A549 (cell line): ENCODE data around the gene ENO2. TPM values are rescaled to one million over a fixed set of nuclear protein-coding genes. Genes with fewer than 3 reads are reported as not detected.
A peak's percentile ranks its signal among the peaks of the same experiment; 100 is the strongest.
"Not testable (repeated sequence)": the region's sequence is repeated elsewhere in the genome, so short reads cannot be mapped to it uniquely, and the experiment has no call there.

Experiments used
- ATAC-seq, 2 experiments: fragments of 200-7000 bp in 1 of 2; fragments of >200 bp in 1 of 2; cut with Nextera tagmentation in 1 of 2; cut with Tn5 transposase in 1 of 2; 3 replicates each; pipeline versions ENCODE4 v1.8.0 to v1.9.1; 2018 to 2020; ENCODE audit warnings: mild to moderate bottlenecking in 1 of 2, moderate library complexity in 1 of 2
- CTCF ChIA-PET: fragments of 300-600 bp; sonication (Branson Sonifier 250); formaldehyde crosslinking; extraction: SDS; loops from one replicate; lab custom pipeline; 2021; ENCODE audit warnings: antibody characterized with exemption, inconsistent platforms; lab: Yijun Ruan, JAX
- POLR2A ChIA-PET: fragments of 350-600 bp; formaldehyde crosslinking; extraction: SDS; loops from one replicate; lab custom pipeline; 2021; ENCODE audit warnings: antibody characterized with exemption, inconsistent platforms; lab: Yijun Ruan, JAX
- DNase-seq, 2 experiments: peaks; one replicate each; pipeline versions ENCODE4 v3.0.0 to v3.0.0-alpha.2; 2011 to 2016; ENCODE audit warnings: low read depth in 1 of 2, low spot score in 1 of 2
- FAIRE-seq: peaks from 2 replicates; lab custom pipeline; 2011; peaks lifted over from hg19 to GRCh38; lab: Jason Lieb, UNC
- H3K27ac ChIP-seq, 2 experiments: fragments of >200 bp; sonication (Bioruptor Twin); formaldehyde crosslinking; 3 replicates each; pipeline ENCODE4 v1.5.1; 2016 to 2017
- H3K4me1 ChIP-seq: fragments of >200 bp; sonication (Bioruptor Twin); formaldehyde crosslinking; 3 replicates; pipeline ENCODE4 v1.6.1; 2016
- H3K4me2 ChIP-seq: fragments of >200 bp; sonication (Bioruptor Twin); formaldehyde crosslinking; 3 replicates; pipeline ENCODE4 v1.6.1; 2016
- H3K4me3 ChIP-seq: fragments of >200 bp; sonication (Bioruptor Twin); formaldehyde crosslinking; 3 replicates; pipeline ENCODE4 v1.5.1; 2016
- H3K9me3 ChIP-seq: fragments of >200 bp; sonication (Bioruptor Twin); formaldehyde crosslinking; 3 replicates; pipeline ENCODE4 v1.6.1; 2016
- CEBPB ChIP-seq, 2 experiments: fragments of >200 bp in 1 of 2; sonication (Bioruptor Twin) in 1 of 2; formaldehyde crosslinking in 1 of 2; IDR thresholded peaks; 2 replicates each; pipeline ENCODE4 v1.6.1; 2012 to 2016
- EP300 ChIP-seq, 2 experiments: fragments of >200 bp; sonication (Bioruptor Twin); formaldehyde crosslinking; IDR thresholded peaks; 2 replicates in 1 of 2; 3 replicates in 1 of 2; pipeline ENCODE4 v1.6.1; 2016 to 2017
- ESRRA ChIP-seq: fragments of 150-350 bp; IDR thresholded peaks from 2 replicates; pipeline ENCODE4 v1.6.1; 2014; ENCODE audit warnings: mild to moderate bottlenecking, low read length, borderline replicate concordance
- FOSL2 ChIP-seq, 2 experiments: fragments of 450-650 bp in 1 of 2; fragments of >200 bp in 1 of 2; sonication (Bioruptor Twin) in 1 of 2; formaldehyde crosslinking; IDR thresholded peaks; 2 replicates each; pipeline versions ENCODE4 v1.5.0 to v1.6.1; 2016 to 2020; ENCODE audit warnings: mild to moderate bottlenecking in 1 of 2, moderate library complexity in 1 of 2
- HDAC2 ChIP-seq: fragments of 200-600 bp; sonication (generic); IDR thresholded peaks from 2 replicates; pipeline ENCODE4 v1.6.1; 2016
- KDM5A ChIP-seq: fragments of 200-600 bp; sonication (generic); IDR thresholded peaks from 2 replicates; pipeline ENCODE4 v1.6.1; 2016; ENCODE audit warnings: antibody characterized with exemption, mild to moderate bottlenecking
- MAZ ChIP-seq: fragments of 150-350 bp; IDR thresholded peaks from 2 replicates; pipeline ENCODE4 v1.6.1; 2014; ENCODE audit warnings: antibody characterized with exemption, low read depth, low read length, borderline replicate concordance
- NFE2L2 ChIP-seq: fragments of 150-350 bp; conservative IDR thresholded peaks from 2 replicates; pipeline ENCODE4 v1.6.1; 2014; ENCODE audit warnings: low read length
- POLR2A ChIP-seq: IDR thresholded peaks from 2 replicates; pipeline ENCODE4 v1.6.1; 2012; ENCODE audit warnings: mild to moderate bottlenecking, low read length
- RFX5 ChIP-seq: fragments of 450-650 bp; IDR thresholded peaks from 2 replicates; pipeline ENCODE4 v1.7.1; 2014; ENCODE audit warnings: antibody characterized with exemption, mild to moderate bottlenecking, moderate library complexity
- SMC3 ChIP-seq: fragments of >200 bp; sonication (Bioruptor Twin); formaldehyde crosslinking; IDR thresholded peaks from 3 replicates; pipeline ENCODE4 v1.6.1; 2018; ENCODE audit warnings: inconsistent platforms
- SREBF2 ChIP-seq: fragments of 450-650 bp; IDR thresholded peaks from 2 replicates; pipeline ENCODE4 v1.6.1; 2014; ENCODE audit warnings: mild to moderate bottlenecking, moderate library complexity
- ZFP36 ChIP-seq: fragments of 450-650 bp; IDR thresholded peaks from 2 replicates; pipeline ENCODE4 v1.6.1; 2014; ENCODE audit warnings: borderline replicate concordance; ENCODE audit not compliant: partially characterized antibody
- WGBS: methylation state at CpG from one replicate; pipeline ENCODE4 v1.1.6; 2017; ENCODE audit errors: missing lambda C conversion rate; 5-methylcytosine and 5-hydroxymethylcytosine counted together
- polyA plus RNA-seq, 4 experiments: library from polyadenylated mRNA; depleted of rRNA in 3 of 4; stranded (reverse); fragments of >200 nt; fragmentation: RNase III in 1 of 4; extraction: RNeasy Plus Mini Kit Qiagen cat#74134 plus additional on column Dnase treatment in 1 of 4; gene quantifications; 2 replicates in 3 of 4; 3 replicates in 1 of 4; pipeline ENCODE4 v1.2.3, GENCODE V29; 2011 to 2017
- TF ChIP-seq, protein P1 (sequence below): fragments of >200 bp; sonication (Bioruptor Twin); formaldehyde crosslinking; IDR thresholded peaks from 3 replicates; pipeline ENCODE4 v1.5.1; 2016
- TF ChIP-seq, protein P2 (sequence below): fragments of >200 bp; sonication (Bioruptor Twin); formaldehyde crosslinking; IDR thresholded peaks from 3 replicates; pipeline ENCODE4 v1.6.1; 2016
- TF ChIP-seq, protein P3 (sequence below): IDR thresholded peaks from 2 replicates; pipeline ENCODE4 v1.6.1; 2012

The ENO2 gene
- polyA plus RNA-seq, 2 of the 4 experiments (the other 2 are of a cell fraction), result 26.2 to 38.6 TPM

DNA sequence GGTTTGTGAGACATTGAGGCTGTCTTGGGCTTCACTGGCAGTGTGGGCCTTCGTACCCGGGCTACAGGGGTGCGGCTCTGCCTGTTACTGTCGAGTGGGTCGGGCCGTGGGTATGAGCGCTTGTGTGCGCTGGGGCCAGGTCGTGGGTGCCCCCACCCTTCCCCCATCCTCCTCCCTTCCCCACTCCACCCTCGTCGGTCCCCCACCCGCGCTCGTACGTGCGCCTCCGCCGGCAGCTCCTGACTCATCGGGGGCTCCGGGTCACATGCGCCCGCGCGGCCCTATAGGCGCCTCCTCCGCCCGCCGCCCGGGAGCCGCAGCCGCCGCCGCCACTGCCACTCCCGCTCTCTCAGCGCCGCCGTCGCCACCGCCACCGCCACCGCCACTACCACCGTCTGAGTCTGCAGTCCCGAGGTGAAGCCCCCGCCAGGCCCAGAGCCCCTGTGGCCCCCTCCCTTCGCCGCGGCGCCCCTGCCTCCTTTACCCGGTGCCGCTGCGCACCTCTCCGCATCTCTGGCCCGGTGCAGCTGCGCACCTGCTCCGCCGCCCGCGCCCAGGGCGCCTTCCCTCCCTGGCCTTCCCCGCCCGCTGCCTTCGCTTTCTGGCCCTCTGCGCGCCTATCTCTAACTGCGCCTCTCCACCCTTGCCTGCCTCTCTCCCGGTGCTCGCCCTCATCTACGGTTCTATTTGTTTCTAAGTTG lies at the start of gene ENO2 (continued):
- TF ChIP-seq, protein P1, sequence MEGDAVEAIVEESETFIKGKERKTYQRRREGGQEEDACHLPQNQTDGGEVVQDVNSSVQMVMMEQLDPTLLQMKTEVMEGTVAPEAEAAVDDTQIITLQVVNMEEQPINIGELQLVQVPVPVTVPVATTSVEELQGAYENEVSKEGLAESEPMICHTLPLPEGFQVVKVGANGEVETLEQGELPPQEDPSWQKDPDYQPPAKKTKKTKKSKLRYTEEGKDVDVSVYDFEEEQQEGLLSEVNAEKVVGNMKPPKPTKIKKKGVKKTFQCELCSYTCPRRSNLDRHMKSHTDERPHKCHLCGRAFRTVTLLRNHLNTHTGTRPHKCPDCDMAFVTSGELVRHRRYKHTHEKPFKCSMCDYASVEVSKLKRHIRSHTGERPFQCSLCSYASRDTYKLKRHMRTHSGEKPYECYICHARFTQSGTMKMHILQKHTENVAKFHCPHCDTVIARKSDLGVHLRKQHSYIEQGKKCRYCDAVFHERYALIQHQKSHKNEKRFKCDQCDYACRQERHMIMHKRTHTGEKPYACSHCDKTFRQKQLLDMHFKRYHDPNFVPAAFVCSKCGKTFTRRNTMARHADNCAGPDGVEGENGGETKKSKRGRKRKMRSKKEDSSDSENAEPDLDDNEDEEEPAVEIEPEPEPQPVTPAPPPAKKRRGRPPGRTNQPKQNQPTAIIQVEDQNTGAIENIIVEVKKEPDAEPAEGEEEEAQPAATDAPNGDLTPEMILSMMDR, result no peak
- TF ChIP-seq ZFP36, result no peak
- no peak for TF ChIP-seq CEBPB (IDR thresholded peaks at IDR 0.05)
- TF ChIP-seq FOSL2 (IDR thresholded peaks at IDR 0.05), result no peak
- TF ChIP-seq FOSL2 (CRISPR knock-in tag; IDR thresholded peaks at IDR 0.05), result peak; percentile 69
- TF ChIP-seq ESRRA, result no peak
- no peak for TF ChIP-seq EP300 (IDR thresholded peaks at IDR 0.05)
- TF ChIP-seq SREBF2, result no peak
- peak; percentile 39; the same call in 1 of the 2 replicates for TF ChIP-seq POLR2A
- TF ChIP-seq SMC3, result no peak

DNA sequence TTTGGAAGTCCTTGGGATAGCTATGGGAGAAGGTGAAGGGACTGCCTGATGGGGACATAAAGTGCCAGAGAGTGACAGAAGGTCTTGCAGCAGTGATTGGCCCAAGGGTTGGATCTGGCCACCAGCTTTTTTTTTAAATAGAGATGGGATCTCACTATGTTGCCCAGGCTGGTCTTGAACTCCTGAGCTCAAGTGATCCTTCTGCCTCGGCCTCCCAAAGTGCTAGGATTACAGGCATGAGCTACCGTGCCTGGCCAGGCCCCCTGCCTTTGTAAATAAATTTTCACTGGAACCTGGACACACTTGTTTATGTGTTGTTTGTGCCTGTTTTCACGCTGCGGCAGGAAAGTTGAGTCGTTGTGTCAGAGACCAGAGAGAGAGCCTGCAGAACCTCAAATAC lies 49.1 kb upstream of the ENO2 start:
- H3K4me1 ChIP-seq, result peaks cover 25% of the 10 kb centered on the region
- H3K4me2 ChIP-seq, H3K4me3 ChIP-seq, FAIRE-seq, H3K27ac ChIP-seq, ATAC-seq, H3K9me3 ChIP-seq, DNase-seq: not testable (repeated sequence)
- ChIA-PET CTCF (interaction anchor here (1.1 to 9.6 kb wide), 9 partner anchors 12 to 112 kb away, joined by 3 to 183 read pairs (median 6); partner anchors contain the start of genes ATN1, CDCA3, MLF2 and USP5), POLR2A (interaction anchor here (1.2 kb wide), 1 partner anchor 14 kb away, joined by 8 read pairs; the partner anchor contains the start of genes CDCA3 and USP5)
- 90% methylated on average over 5 of the region's 5 CpGs for WGBS

DNA sequence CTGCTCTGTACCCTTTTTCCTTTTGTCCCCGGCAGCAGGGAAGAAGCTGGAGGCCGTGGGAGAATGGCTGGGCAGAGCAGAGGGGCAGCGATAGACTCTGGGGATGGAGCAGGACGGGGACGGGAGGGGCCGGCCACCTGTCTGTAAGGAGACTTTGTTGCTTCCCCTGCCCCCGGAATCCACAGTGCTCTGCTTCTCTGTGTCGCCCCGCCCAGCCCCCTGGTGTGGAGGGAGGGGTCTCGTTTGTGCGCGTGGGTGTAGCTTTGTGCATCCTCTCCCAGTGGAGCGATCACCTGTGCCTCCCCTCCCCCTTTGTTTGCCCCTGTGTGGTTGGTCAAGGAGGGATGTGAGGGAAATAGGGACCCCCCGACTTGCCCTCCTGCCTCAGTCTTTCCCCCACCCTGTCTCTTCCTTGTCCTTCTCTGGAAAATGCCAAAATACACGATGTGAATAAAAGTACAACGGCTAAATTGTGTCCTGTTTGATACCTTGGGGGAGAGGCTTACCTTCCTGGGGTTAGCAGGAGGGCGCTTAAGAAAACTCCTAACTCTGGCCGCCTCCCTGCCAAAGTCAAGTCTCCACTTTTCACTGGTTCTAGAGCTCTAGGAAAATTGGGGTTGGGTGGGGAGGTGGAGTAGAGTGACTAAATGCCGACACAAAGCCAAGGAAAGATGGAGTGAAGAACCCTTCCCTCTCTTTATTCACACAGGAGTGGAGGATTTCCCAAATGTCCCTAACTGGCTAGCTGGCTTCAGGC lies 48.0 kb upstream of the ENO2 start:
- no peak for DNase-seq
- Histone ChIP-seq H3K4me1 (peaks cover 35% of the 10 kb centered on the region), H3K4me3 (peak overlapping the region; percentile 100), H3K4me2 (peak overlapping the region; percentile 100), H3K9me3 (no peaks in the 10 kb centered on the region), H3K27ac (peak overlapping the region; percentile 97 to 99)
- ChIA-PET CTCF (interaction anchor here (1.1 to 17.9 kb wide), 13 partner anchors 9 to 113 kb away, joined by 3 to 399 read pairs (median 6); partner anchors contain the start of genes ATN1, C12orf57, CDCA3 and MLF2), POLR2A (interaction anchor here (0.6 to 4.8 kb wide), 11 partner anchors 12 to 113 kb away, joined by 4 to 74 read pairs (median 9); partner anchors contain the start of genes C12orf57, CDCA3, MLF2 and PTMS)
- ATAC-seq, result no peak
- FAIRE-seq, result no peak
- TF ChIP-seq, protein P2, sequence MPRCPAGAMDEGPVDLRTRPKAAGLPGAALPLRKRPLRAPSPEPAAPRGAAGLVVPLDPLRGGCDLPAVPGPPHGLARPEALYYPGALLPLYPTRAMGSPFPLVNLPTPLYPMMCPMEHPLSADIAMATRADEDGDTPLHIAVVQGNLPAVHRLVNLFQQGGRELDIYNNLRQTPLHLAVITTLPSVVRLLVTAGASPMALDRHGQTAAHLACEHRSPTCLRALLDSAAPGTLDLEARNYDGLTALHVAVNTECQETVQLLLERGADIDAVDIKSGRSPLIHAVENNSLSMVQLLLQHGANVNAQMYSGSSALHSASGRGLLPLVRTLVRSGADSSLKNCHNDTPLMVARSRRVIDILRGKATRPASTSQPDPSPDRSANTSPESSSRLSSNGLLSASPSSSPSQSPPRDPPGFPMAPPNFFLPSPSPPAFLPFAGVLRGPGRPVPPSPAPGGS, result no peak
- TF ChIP-seq HDAC2, result no peak
- TF ChIP-seq NFE2L2, result no peak
- TF ChIP-seq MAZ, result no peak
- no peak for TF ChIP-seq RFX5
- TF ChIP-seq KDM5A, result no peak
- TF ChIP-seq, protein P3, sequence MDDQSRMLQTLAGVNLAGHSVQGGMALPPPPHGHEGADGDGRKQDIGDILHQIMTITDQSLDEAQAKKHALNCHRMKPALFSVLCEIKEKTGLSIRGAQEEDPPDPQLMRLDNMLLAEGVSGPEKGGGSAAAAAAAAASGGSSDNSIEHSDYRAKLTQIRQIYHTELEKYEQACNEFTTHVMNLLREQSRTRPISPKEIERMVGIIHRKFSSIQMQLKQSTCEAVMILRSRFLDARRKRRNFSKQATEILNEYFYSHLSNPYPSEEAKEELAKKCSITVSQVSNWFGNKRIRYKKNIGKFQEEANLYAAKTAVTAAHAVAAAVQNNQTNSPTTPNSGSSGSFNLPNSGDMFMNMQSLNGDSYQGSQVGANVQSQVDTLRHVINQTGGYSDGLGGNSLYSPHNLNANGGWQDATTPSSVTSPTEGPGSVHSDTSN, result no peak
- 85% methylated on average over 19 of the region's 19 CpGs for WGBS
